Dermis microvascular lymphatic vessel endothelial cell (primary cell): Measurements from ENCODE around the gene DAP. TPM values are rescaled to one million over a fixed set of nuclear protein-coding genes. Genes with fewer than 3 reads are reported as not detected.

Experiments
- DNase-seq, 2 donors: peaks; one replicate each; pipeline versions ENCODE4 v3.0.0 to v3.0.0-alpha.2; 2010; ENCODE audit warnings: low read depth in 2 of 2
- total RNA-seq: library from RNA; depleted of rRNA; stranded (reverse); fragments of >200 nt; gene quantifications from 2 replicates; pipeline ENCODE4 v1.2.1, GENCODE V29; 2014

Gene DAP
- total RNA-seq, 1 donor from 2014 or later: 16.3 TPM

GRCh38 chr5:10674096-10674495, 86.9 kb downstream of the DAP start:
- DNase-seq: no peak

DNA sequence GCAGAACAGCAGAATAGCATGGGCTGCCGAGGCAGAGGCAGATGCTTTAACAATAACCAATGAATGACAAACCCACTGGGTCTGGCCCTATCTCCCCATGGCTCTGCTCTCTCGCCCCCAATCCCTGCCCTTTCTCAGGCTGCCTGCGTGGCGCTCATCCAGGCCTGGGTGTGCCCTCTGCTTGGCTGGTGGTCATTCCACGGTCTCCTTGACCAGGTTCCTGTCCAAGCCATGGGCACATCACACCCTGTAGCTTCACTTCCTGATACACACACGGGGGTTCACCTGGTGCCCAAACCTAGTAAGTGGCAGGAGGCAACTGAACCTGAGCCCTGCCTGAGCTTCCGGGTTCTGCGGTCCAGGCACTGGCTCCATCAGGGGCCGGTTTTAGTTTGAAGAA, 87.6 kb downstream of the DAP start:
- no peak for DNase-seq

DNA sequence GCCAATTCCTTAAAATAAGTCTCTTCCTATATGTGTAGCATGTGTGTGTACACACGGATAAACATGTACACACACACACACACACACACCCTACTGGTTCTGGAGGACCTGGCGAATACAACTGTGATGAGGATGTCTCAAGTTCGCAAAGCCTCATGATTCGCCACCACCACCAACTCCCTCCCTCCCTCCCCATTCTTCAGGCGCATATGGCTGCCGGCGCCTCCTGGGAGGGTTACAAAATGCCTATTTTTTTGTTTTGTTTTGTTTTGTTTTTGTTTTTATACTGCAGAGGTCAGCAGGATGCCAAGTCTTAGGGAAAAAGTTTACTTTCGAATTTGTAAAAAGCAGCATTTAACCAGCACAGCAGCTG, 88.0 kb downstream of the DAP start:
- no peak for DNase-seq

GRCh38 chr5:10672146-10673016, 88.7 kb downstream of the DAP start:
- no peak for DNase-seq

- no peak for DNase-seq
These were observed 89.7 kb downstream of the DAP start for GRCh38 chr5:10671041-10672008.

GRCh38 chr5:10669983-10670382, 91.1 kb downstream of the DAP start:
- DNase-seq: no peak

GRCh38 chr5:10668697-10669096, 92.3 kb downstream of the DAP start:
- DNase-seq: no peak

DNA sequence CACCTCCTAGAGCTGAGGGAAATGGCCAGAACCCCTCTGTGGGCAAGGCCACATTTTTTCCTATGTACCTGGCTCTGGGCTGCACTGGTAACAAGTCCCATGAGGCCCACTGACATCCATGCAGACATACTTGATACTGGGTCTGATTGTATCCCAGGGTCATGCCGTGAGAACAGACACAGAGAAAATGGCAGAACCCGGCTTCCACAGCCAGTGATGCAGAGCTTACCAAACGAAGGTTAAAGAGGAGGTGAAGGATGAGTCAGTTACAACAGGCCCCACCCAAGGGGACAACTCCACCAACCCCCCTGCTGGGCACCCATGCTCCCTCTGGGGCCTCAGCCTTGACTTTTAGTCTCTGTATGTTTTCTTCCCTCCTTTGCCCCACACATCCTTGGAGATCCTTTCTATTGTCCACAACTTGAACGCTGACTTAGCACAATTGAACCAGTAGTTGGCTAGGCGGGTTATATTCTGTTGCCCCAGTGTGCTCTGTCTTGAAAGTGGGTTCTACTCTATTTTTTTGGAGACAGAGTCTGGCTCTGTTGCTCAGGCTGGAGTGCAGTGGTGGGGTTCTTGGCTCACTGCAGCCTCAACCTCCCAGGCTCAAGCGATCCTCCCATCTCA, 93.5 kb downstream of the DAP start:
- DNase-seq: no peak

- no peak for DNase-seq
These were observed 94.3 kb downstream of the DAP start for GRCh38 chr5:10666531-10667299.

GRCh38 chr5:10665799-10666198, 95.2 kb downstream of the DAP start:
- DNase-seq: no peak

- DNase-seq: peak in 1 of 2 donors; percentile 25
These were observed 96.8 kb downstream of the DAP start for GRCh38 chr5:10664180-10664769.

- peak; percentile 37 to 66 for DNase-seq
These were observed 97.4 kb downstream of the DAP start for GRCh38 chr5:10663489-10664179.

GRCh38 chr5:10662661-10663488, 98.2 kb downstream of the DAP start:
- DNase-seq: no peak

- no peak for DNase-seq
These were observed 99.0 kb downstream of the DAP start for GRCh38 chr5:10662083-10662482.

DNA sequence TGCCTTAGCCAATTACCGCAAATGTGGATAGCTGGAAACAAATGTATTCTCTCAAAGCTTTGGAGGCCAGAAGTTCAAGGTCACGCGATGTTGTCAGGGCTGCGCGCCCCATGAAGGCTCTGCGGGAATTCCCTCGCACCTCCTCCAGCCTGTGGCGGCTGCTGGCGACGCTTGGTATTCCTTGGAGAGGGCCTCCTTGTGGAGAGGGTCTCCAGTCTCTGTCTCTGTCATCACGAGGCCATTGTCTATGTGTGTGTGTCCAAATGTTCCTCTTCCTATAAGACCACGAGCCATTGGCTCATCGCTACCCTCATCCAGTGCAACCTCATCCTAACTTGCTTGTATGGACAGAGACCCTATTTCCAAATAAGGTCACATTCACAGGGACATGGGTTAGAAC, 99.6 kb downstream of the DAP start:
- no peak for DNase-seq

GRCh38 chr5:10660720-10661387, 100.2 kb downstream of the DAP start:
- DNase-seq: no peak

DNA sequence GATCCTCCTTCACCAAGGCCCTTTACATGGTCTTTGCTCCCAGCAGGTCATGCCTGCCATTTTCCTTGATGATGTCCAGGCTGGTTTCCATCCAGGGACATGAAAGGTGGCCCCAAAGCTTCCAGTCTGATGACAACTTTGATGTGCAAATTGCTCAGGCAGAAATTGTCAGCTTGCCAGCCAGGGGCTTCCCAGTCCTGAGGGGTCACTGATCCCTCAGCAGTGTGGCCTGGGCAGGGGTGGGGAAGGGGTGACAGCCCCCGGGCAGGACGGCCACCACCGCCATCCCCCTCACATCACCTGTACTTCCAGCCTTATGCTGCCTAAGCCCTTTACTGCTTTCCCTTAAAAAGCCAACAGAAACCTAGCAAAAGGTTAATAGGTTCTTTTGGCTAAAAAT, 100.9 kb downstream of the DAP start:
- no peak for DNase-seq

DNA sequence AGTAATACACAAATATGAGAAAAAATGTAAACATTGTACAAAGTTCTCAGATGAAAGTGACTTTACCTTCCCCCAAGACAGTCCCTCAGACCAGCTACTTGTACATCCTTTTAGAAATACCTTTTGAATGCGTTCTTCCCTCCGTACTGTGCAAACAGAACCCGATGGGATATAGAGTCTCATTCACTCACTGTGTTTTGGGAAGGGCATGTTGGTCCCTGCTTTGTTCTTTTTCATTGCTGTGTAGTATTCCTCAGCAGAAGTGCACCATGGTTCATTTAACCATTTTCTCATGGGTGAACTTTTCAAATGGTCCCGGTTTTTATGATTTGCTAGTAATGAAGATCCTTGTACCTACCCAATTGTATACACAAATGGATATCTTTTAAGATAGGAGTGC, 102.8 kb downstream of the DAP start:
- DNase-seq: no peak
